CD4-positive, alpha-beta T cell treated with Interleukin-17A for 1 hour (primary cell): ENCODE results near the gene COL1A1.

Experiments used
- DNase-seq: peaks from one replicate; pipeline ENCODE4 v3.0.0-alpha.2; 2020

COL1A1 gene

GRCh38 chr17:50199803-50200456 is 1.5 kb downstream of the COL1A1 start:
- DNase-seq, result peak; percentile 81

DNA sequence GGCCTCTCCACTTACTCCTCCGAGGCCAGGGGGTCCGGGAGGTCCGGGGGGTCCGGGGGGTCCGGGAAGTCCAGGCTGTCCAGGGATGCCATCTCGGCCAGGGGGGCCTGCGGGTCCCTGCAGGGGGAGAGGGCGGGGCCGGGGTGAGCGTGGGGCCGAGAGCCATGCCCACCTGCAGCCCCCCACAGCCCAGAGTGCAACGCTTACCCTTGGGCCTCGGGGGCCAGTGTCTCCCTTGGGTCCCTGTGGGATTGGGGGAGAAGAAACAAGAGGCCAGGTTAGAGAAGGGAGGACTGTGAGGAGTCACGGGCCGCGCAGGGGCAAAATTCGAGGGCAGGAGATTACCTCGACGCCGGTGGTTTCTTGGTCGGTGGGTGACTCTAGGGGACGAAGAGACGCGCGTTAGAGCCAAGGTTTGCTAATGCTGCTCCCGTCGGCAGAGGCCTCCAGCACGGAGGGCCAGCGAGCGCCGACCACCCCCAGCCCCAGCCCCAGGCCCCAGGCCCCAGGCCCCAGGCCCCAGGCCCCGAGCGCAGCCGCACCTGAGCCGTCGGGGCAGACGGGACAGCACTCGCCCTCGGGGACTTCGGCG is 2.1 kb downstream of the COL1A1 start:
- no peak for DNase-seq

- DNase-seq, result peak; percentile 60
These were observed 3.3 kb downstream of the COL1A1 start for GRCh38 chr17:50198026-50198669.

DNA sequence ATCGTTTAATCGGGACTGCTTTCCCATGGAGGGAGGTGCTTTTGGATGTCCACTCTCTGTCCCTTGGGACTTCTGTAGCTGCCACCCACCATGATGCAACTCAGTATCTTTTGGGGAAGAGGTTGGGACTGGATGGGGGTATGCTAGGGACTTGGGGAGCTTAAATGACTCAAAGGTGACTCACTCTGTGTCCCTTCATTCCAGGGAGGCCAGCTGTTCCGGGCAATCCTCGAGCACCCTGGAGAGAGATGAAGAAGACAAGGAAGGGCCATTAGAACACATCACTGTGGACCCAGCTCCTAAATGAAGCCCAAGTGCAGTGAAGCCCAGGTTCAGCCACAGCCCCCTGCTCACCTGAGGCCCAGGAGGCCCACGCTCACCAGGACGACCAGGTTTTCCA is 4.6 kb downstream of the COL1A1 start:
- DNase-seq, result no peak

DNA sequence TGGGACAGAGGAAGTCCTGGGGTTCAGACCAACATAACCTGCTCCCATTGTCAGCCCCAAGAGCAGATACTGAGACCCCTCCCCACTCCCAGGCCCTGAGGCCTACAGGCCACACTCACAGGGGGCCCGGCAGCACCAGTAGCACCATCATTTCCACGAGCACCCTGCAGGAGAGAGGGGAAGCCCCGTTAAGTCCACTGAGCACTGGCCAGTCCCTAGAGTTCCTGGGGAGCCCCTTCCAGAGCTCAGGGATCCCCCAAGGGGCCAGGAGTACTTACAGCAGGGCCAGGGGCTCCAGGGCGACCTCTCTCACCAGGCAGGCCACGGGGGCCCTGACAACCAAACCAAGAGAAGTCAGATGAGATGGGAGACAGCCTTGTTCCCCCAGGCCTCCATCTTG is 5.4 kb downstream of the COL1A1 start:
- no peak for DNase-seq

DNA sequence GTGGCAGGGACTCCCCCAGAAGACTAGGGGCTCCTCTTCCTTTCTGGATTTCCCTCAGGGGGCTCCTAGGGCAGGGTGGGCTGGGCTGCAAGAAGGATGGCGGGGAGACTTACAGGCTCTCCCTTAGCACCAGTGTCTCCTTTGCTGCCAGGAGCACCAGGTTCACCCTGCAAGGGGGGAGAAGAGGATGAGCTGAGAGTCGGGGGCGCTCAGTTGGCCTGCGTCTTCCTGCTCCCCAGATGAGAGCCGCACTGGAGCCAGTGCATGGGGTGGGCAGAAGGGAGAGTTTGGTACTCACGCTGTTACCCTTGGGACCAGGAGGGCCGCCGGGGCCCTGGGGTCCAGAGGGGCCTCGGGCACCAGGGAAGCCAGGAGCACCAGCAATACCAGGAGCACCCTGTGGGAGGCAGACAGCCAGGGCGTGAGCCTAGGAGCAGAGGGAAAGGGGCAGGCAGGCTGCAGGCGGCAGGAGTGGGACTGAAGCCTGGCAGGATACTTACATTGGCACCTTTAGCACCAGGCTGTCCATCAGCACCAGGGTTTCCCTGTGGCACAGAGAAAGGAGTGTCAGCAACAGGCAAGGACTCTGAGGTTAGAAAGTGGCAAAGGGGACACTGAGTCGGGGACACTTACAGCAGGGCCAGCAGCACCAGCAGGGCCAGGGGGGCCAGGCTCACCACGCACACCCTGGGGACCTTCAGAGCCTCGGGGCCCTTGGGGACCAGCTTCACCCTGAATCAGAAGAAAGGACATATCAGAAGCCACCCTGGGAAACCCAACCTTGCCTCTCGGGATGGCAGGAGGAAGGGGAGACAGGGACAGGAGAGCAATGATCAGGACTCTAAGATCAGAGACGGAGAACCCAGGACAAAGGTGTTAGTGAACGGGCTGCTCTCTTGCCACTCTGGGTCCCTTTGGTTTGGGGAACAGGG is 6.2 kb downstream of the COL1A1 start:
- DNase-seq, result no peak

- DNase-seq, result no peak
These were observed 7.1 kb downstream of the COL1A1 start for GRCh38 chr17:50194140-50194933.

GRCh38 chr17:50192618-50193291 is 8.7 kb downstream of the COL1A1 start:
- DNase-seq, result no peak

- DNase-seq, result no peak
These were observed 9.2 kb downstream of the COL1A1 start for GRCh38 chr17:50192144-50192617.

- DNase-seq, result no peak
These were observed 9.9 kb downstream of the COL1A1 start for GRCh38 chr17:50191359-50192143.

DNA sequence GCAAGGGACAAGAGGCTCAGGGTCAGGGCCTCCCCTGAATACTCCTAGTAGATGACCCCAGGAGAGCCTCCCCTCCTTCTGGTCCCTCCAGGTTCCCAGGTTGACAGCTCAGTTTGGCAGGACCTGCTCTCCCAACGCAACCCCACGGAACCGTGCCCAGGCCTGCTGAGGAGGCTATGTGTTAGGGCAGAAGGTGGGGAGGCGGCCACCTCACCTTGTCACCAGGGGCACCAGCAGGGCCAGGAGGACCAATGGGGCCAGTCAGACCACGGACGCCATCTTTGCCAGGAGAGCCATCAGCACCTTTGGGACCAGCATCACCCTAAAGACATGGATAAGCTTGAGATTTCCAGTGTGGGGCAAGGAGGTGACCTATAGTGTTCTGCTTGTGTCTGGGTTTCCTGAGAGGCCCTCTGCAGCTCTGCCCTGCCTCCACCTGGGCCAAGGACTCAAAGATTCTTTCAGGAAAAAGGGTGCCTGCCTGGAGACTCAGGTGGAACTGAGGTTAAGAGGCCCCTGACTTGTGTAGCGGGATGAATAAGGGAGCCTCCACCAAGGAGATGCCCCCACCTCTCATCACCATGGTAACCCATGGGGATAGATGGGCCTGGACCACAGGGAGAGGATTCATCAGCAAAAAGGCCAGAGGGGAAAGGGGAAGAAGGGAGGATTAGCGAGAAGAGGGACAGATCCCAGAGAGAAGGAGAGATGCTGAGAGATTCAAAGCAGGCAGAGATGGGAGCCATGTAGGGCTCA is 10.7 kb downstream of the COL1A1 start:
- DNase-seq, result no peak

DNA sequence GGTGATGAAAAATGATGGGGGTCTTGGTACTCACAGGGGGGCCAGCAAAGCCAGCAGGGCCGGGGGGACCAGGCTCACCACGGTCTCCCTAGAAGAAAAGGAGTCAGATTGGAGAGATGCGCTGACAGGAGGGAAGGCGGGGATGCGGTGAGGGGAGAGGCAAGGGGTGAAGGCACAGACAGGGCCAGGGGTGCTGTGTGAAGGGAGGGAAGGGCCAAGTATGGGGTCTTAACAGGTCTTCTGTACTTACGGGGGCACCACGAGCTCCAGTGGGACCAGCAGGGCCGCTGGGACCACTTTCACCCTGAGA is 11.2 kb downstream of the COL1A1 start:
- no peak for DNase-seq

GRCh38 chr17:50189550-50190292 is 11.7 kb downstream of the COL1A1 start:
- no peak for DNase-seq

- no peak for DNase-seq
These were observed 12.4 kb downstream of the COL1A1 start for GRCh38 chr17:50188921-50189549.

DNA sequence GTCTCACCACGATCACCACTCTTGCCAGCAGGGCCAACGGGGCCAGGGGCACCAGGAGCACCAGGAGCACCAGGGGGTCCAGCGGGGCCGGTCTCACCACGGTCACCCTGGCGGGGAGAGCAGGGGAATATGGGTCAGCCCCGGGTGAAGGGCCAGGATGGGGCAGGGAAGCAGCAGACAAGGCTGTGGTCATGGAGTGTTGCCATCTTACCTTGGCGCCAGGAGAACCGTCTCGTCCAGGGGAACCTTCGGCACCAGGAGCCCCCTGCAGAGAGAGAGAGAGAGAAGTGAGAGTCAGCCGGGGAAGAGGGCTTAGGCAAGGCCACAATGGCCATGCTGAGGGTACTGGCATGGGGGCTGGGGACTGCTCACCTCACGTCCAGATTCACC is 12.9 kb downstream of the COL1A1 start:
- no peak for DNase-seq

DNA sequence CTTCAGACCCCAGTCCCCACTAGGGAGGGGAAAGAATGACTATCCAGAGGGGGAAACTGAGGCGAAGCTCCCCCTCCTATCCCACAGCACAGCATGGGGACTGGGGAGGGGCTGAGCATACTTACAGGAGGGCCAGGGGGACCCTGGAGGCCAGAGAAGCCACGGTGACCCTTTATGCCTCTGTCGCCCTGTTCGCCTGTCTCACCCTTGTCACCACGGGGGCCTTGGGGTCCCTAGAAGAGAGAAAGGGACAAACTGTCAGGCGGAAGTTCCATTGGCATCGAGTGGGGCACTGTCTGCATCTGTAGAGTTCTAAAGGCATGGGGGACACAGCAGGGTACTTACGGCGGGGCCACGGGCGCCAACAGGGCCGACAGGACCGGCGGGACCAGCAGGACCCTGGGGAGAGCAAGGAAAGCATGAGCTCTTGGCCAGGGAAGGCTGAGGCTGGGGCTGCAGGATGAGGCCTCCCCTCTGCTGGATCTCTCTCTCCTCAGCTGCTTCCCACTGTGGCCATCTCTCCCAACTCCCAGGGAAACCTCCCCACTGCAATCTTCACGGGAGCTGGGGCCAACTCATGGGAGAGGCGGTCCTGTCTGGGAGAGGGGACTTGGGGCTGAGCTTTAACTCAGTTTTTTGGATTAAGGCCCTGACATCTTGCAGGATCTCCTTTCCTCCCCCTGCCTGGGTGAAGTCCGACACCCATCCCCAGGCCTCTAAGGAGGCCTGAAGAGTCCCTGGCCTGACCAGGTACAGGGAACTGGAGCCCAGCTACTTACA is 13.5 kb downstream of the COL1A1 start:
- no peak for DNase-seq

- DNase-seq, result no peak
These were observed 14.1 kb downstream of the COL1A1 start for GRCh38 chr17:50187394-50187725.

- DNase-seq, result no peak
These were observed 14.6 kb downstream of the COL1A1 start for GRCh38 chr17:50186661-50187393.
